HG03571 (cell line): Measurements from ENCODE around the gene ZC2HC1C.

ENCODE experiments used
- ATAC-seq: cut with Tn5 transposase; IDR thresholded peaks from one replicate; pipeline ENCODE4 v1.9.1; 2021; ENCODE audit not compliant: unreplicated experiment

The ZC2HC1C gene

DNA sequence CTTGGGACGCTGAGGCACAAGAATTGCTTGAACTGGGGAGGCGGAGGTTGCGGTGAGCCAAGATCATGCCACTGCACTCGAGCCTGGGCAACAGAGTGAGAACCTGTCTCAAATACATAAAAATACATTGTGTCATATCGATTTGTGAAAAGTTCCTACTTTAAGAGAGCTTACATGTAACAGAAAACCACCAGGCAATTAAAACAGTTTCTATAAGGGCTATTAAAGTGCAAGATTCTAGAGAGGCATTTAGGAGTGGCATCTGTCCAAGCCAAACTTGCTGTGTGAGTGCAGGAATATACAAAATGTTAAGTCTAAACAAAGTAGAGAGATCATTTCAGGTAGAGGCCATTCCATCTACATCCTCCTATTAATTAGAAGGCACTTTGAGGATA, 59.2 kb downstream of the ZC2HC1C start:
- ATAC-seq, result no peak
